ENCODE data around the gene CX3CR1.
"Not testable (repeated sequence)": the region's sequence is repeated elsewhere in the genome, so short reads cannot be mapped to it uniquely, and the experiment has no call there.

Gene CX3CR1

DNA sequence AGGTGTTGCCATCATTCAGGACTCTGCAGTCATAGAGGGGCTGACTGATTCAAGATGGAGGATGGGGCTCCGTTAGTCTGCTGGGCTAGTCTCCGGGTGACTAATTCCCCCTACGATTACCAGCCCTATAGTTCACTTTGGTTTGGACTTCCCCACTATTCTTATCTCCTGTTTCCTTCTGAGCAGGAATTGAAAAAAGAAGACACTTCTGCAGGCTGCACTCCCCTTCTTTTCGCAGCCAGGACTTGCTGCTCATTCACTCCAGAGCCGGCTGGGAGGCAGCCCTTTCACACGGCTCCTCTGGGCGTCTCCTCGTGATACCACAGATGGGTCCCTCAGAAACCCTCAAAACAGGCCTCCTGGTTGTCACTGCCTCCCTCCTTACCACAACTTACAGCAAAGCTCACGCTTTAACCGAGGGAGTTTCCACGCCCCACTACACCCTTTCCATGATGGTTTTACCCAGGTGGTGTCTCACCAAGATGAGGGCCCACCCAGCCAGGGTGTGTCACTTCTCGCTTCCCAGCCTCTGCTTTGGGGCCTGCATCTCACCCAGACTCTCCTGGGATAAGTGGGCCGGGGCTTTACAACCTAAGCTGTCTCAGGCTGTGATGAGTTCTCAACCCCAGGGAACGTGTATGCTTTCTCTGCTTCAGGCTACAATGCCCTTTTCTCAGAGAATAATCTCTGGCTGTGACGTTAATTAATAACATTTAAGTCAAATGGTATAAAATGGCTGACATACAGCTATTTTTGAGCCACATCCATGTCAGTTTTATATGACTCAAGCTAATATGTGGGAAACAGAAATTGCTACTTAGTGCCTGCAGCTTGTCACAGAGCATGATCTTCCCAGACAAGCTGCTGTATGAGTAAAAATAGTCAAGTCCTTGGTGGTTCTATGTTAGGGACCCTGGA is 11.9 kb downstream of the CX3CR1 start:
- peak; percentile 25 to 47 (median 40) for DNase-seq (ENCODE audit: low read depth in 3 of 3)

DNA sequence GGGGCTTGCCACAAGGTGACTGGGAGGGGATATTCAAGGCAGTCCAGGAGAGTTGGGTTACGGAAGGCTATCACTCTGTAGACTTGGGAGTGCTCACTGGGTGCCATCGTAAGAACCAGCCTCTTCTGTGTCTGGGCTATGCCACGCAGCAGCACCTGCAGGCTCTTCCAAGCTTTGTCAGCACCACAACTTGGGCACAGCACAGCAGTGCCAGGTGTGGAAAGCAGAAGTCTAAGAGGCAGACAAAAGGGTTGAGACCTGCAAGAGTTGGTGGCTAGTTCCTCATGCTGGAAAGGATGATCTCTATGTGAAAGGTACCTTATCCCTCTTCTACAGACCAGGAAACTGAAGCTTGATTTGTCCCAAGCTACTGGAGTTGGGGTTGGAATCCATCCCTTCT is 15.8 kb downstream of the CX3CR1 start:
- DNase-seq (ENCODE audit: low read depth in 3 of 3), result no peak

DNA sequence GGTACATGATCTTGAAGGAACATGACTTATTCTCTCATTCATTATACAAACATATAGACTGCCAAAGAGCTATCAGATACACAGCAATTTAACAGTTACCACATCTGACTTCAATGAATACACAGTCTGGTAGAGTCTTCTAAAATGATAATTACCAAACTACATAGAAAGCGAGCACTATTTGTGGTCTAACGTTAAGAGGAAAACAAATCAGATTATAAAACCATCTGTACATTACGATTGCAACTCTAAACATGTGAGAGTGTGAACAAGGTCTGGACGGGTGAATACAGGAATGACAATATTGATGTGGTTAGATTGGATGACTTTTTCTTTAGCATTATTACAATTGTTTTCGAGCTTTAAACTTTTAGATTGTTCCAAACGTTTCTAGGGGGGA is 16.3 kb downstream of the CX3CR1 start:
- no peak for DNase-seq (ENCODE audit: low read depth in 3 of 3)

DNA sequence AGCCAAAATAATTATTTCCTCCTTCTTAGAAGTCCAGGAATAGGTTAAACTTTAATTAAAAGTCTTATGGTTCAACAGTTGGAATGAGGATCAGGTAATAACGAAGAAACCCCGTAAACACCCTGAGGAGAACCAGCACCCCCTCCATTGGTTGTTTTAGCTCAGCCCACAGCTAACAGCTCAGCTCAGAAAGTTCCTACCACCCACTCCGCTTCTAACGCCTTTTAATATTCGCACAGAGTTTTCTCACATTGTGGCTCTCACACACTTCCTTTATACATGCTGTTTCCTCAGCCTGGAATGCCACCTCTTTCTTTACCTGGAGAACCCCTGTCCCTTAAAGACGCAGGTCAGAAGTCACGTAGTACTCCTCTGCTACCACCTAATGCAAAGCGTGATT is 17.0 kb downstream of the CX3CR1 start:
- DNase-seq (ENCODE audit: low read depth in 3 of 3), result no peak

DNA sequence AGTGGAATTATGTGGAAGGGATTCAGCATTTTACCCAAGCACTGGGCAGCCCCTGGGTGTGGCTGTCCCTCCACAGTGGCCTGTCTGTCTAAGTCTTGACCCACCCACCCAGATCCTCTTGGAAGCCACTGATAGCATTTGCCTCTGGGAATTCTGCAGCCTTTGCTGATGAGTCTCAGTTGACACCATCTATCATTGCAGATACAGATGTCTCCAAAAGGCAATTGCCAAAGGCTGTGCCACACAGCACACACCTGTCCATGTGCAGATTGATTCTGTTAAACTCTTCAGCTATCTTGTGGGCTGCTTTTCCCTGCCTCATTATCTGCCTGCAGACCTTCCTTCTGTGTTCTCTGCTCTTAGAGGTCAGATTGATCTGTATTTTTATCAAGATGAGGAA is 18.1 kb downstream of the CX3CR1 start:
- DNase-seq (ENCODE audit: low read depth in 3 of 3), result no peak

DNA sequence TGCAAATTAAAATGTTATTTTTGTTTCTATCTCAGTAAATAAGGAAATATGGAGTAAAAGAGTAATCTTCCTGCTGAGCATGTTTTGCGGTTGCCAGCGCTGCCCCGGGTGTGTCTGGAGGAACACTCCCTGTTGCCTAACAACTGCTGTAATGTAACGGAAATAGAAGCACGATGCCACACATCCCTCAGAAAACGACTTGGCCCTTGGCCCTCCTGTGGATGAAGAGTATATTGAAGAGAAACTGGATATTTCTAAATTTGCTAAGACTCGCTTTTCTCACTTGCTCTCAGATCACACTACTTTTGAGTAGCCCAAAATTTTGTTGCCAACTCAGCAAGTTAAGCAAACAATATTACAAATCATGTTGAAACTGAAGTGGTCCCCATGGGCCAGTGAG is 18.9 kb downstream of the CX3CR1 start:
- peak in 2 of 3 experiments; percentile 10 to 29 for DNase-seq (ENCODE audit: low read depth in 3 of 3)

DNA sequence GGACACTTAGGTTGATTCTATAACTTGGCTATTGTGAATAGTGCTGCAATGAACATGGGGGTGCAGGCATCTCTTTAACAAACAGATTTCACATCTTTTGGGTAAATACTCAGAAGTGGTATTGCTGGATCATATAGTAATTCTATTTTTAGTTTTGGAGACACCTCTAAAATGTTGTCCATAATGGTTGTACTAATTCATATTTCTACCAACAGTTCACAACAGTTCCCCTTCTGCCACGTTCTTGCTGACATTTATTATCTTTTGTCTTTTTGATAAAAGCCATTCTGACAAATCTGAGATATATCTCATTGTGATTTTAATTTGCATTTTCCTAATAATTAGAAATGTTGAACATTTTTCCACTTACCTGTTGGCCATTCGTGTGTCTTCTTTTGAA is 19.5 kb downstream of the CX3CR1 start:
- DNase-seq (ENCODE audit: low read depth in 3 of 3), result no peak

DNA sequence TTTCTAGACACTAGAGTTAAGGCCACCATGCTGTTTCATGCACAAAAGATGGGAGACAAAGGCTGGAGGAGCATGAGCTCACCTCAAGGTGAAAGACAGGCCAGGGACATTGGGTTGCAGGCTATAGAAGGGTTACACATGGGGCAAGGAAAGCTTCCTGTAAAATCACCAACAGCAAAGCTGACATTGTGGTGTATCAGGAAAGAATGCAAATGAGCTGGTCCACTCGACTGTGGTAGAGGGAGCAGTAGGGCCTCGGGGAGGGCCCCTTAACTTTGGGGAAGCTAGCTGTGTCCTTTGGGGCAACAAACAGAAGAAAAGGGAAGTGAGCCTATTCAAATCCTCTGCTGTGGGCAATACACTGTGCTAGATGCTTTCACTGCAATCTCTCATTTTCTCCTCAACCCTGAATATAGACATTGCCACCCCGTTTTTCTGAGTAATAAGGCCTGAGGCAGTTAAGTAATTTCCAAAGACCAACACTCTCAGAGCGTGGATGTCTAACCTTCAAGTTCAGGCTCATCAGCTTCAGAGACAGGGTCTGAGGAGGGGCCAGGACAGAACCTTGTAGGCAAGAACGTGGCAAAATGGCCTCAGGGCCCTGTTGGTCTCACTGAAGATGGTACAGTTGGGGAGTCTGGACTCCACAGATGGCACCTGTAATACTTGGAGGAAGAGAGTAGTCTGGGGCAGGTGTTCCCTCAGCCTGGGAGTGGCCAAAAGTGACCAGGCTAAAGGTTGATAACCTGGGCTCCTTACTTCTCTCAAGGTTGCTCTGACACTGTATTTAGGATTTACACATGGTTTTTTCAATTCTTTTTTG is 24.1 kb downstream of the CX3CR1 start:
- no peak for DNase-seq (ENCODE audit: low read depth in 3 of 3)

DNA sequence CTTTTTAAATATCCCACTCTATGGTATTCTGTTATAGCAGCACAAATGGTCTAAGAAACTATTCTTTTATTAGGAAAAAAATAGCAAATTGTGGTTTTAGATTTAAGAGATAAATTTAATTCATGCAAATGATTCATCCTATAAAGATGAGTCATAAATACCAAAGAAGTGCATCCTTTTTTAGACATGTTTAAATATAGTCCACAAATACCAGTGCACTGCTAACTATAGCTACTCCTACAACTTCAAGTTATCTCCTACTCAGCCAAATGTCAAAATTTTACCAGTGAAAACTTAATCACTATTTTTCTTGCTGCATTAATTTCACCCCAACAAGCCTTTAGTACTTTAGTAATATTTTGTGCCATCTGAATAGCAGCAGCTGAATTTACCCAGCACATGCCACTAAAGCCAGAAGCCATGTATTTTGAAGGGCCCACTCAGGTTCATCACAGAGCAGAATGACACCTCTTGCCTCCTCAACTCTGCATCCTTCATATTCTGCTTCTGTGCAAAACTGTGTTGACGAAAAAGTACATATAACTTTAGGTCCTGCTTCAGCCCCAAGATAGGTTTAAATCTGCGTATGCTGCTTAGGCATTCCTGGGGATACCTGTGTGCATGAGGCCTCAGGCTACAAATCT is 24.9 kb downstream of the CX3CR1 start:
- DNase-seq (ENCODE audit: low read depth in 3 of 3), result no peak

DNA sequence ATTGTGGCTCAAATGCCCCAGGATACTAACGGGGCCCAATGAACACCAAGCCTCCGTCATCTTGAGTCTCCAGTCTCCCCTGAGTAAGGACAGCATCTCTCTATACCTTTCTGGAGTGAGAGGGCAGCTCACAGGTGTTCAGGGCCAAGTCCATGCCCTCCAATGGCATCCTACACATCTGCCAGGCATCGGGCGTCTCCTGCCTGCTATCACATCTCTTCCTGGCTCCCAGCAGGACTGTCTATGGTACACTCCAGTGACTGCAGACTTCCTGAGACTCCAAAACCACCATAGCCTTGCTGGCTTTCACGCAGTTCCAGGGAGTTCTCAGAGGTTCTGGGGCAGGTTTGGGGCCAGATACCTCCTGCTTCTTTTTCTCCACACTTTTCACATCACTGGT is 28.3 kb downstream of the CX3CR1 start:
- no peak for DNase-seq (ENCODE audit: low read depth in 3 of 3)

DNA sequence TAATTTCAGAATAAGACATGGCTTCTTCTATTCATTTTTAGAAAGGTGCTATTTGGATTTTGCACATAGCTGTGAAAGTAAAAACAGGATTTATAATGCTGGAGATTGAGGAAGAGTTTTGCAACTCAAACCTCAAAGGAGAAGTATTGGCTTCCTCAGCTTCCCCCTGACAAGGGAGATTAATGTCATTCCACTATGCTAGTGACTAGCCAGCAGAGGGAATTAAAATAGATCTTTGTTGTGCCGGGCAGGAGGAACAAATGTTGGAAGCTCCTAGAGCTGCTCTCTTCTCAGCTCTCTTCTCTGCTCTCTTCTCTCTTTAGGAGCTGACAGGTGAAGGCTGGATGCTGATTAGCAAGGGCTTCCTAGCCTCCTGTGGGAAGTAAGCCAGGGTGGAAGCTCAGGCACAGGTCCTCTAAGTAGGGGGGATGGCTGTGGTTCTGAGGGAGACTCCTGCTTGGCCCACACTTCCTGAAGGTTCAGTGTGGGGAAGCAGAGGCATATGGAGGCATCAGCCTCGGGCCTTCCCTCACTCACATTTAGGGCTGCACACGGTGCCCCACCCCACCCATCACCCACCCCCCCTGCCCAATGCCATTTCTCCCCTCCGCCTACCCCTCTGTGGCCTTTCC is 29.6 kb downstream of the CX3CR1 start:
- no peak for DNase-seq (ENCODE audit: low read depth in 3 of 3)

DNA sequence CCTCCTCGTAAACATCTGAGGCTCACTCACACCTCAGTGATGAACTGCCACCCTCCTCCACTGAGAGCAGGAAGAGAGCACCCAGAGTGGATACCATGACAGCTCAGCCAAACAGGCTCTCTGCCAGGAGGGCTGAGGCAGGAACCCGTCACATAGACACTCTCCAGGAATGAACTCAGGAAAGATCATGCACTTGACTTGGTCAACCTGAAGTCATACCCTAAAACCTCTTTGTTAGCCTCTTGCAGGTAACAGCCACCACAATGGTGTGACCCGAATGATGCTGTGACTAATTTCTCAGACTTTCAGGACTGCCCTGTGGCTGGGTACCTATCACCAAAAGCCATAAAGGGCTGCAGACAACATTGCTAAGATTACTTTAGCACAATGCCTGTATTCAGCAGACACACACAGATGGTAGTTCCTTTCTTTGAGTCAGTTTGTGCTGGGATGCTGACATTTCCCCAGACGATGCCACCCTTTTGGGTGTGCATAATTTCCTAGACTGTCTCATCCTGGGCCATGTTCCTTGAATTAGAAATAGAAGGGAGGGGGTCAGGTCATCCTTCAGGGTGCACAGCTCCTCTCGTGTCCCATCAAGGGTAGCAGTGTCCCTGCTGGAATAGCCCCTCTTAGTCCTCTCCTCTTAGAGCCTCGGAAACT is 30.3 kb downstream of the CX3CR1 start:
- no peak for DNase-seq (ENCODE audit: low read depth in 3 of 3)

DNA sequence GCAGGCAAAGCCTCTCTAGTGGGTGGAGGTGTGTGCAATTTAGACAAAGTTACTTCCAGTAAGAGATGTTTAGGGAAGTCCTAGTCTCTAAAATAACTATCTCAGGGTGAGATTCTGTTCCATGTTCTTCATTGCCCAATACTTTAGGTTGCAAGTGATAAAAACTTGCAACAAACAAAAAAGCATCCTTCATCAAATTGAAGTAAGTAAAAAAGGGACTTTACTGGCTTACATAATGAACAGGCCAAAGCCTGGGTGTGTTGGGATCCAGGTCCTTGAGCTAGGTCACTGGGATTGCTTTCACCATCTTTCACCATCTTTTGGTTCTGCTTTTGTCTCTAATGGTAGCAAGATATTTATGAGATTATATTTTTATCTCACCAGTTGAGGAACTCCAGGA is 38.3 kb downstream of the CX3CR1 start:
- DNase-seq (ENCODE audit: low read depth in 3 of 3), result no peak

DNA sequence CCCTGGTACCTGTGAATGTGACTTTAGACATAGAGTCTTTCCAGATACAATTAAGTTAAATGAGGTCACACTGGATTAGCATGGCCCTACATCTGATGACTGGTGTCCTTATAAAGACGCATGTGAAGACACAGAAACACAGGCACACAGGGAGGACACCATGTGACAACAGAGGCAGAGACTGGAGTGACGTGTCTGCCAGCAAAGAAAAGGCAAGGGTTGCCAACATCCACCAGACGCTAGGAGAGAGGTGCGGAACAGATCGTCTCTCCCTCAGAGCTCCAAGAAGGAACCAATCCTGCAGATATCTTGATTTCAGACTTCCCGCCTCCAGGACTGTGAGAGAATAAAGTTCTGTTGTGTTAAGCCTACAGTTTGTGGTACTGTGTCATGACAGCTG is 42.8 kb downstream of the CX3CR1 start:
- DNase-seq (ENCODE audit: low read depth in 3 of 3), result no peak

DNA sequence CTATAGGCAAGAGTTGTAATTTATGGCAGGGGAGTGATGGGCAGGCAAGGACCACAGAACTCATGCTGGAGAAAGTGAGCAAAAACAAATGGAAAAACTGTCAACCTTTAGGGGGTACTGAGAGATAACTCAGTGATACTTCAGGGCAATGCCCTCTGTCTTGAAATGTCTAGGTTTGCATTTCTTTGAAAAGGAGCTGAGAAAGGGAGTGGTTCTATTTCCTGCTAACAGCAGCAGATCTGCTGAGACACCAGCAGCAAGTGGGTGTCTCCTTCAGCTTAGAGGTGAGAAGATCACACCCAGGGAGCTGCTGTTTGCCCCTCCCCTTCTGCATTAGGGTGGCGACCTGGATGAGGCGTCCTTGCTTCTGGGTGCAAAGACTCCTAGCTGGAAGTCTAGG is 45.2 kb downstream of the CX3CR1 start:
- no peak for DNase-seq (ENCODE audit: low read depth in 3 of 3)

DNA sequence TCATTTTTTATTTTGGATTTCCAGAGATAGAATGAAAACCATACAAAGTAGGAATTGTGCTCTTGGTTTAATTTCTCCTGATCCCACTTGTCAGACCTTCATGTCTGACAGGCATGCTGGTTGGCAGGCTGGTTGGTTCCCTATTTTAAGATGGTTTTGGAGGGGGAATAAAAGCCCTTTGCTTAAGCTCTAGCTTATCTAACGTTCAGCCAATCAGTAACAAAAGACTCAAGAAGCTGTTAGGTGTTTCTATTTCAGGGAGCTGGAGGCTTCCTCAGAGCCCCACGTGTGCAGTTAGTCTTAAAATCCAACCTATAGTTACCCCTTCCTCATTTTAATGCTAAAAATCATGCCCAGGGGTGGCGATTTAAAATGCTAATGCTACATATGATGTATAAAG is 47.0 kb downstream of the CX3CR1 start:
- no peak for DNase-seq (ENCODE audit: low read depth in 3 of 3)

DNA sequence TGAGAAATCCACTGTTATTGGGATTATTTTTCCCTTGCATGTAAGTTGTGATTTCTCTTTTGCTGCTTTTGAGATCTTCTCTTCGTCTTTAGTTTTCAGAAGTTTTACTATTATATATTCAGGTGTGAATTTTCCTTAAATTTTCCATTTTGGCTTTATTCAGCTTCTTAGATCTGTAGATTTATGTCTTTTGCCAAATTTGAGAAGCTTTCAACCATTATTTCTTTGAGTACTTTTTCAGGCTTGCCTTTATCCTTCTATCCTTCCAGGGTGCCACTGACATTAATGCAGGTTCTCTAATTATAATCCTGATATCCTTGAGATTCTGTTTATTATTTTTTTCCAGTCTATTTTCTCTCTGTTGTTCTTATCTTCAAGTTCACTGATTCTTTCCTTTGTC is 49.4 kb downstream of the CX3CR1 start:
- DNase-seq (ENCODE audit: low read depth in 3 of 3), result no peak

DNA sequence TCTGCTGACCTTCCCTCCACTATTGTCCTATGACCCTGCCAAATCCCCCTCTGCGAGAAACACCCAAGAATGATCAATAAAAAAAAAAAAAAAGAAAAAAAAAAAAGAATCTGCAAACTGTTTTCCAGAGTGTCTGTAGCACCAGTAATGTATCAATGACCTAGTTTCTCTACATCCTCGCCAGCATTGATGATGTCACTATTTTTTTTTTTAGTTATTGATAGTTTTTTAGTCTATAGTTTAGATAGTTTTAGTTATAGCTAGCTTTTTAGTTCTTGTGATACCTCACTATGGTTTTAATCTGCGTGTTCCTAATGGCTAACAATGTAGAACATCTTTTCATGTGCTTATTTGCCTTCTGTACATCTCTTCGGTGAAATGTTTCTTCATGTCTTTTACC is 51.3 kb downstream of the CX3CR1 start:
- DNase-seq (ENCODE audit: low read depth in 3 of 3), result no peak

DNA sequence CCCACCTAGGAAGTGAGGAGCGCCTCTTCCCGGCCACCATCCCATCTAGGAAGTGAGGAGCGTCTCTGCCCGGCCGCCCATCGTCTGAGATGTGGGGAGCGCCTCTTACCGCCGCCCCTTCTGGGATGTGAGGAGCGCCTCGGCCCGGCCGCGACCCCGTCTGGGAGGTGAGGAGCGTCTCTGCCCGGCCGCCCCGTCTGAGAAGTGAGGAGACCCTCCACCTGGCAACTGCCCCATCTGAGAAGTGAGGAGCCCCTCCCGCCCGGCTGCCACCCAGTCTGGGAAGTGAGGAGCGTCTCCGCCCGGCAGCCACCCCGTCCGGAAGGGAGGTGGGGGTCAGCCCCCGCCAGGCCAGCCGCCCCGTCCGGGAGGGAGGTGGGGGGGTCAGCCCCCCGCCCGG is 52.2 kb downstream of the CX3CR1 start:
- DNase-seq (ENCODE audit: low read depth in 3 of 3), result not testable (repeated sequence)

DNA sequence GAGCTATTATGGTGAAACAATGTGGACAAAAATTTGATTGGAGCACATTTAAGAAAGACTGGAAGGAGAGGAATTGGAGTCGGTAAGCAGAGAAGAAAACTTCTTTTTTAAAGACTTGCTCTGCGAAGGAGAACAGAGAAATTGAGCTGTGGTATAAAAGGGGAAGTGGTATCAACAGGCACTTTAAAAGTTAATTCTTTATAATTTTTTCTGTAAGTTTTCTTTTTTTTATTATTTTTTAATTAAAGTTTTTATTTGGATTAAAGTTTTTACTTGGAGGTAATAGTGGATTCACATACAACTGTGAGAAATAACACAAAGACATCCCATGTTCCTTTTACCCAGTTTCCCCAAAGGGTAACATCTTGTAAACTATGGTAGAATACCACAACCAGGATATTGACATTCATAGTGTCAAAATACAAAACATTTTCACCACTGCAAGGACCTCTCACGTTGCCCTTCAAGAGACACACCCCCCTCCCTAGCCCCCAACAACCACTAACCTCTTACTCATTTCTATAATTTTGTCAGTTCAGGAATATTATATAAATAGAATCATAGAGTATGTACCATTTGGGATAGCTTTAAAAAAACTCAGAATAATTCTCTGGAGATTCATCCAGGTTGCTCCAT is 53.6 kb downstream of the CX3CR1 start:
- DNase-seq (ENCODE audit: low read depth in 3 of 3), result no peak

DNA sequence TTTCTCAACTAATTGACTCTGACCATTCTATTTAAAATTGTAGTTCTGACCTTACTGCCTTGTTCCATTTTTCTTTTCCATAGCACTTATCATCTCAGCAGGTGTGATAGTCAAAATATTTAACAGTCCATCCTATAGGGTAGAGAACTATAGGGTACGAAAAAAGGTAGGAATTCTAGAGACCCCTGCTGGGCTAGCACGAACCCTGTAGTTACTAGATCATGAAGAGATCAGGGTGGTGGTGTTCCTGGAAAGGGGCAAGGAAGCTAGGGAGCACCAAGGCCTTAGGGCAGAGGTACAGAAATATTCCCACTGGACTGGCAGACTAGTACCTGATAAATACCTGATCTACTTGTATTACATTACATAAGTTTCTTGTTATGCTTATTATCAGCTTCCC is 55.5 kb downstream of the CX3CR1 start:
- no peak for DNase-seq (ENCODE audit: low read depth in 3 of 3)

Data from stimulated activated CD4-positive, alpha-beta T cell treated with anti-CD3 and anti-CD28 coated beads, TNF-alpha, amount 100 ng/mL, for 4 hours (primary cell).